Psoas muscle (tissue), 8 donors: Measurements from ENCODE around the gene WWTR1. TPM values are rescaled to one million over a fixed set of nuclear protein-coding genes. Genes with fewer than 3 reads are reported as not detected.

ENCODE experiments used
- ATAC-seq, 4 donors: fragments of 200-7000 bp; cut with Tn5 transposase; one replicate each; pipeline ENCODE4 v1.9.1; 2020; ENCODE audit warnings: moderate library complexity in 3 of 4, mild to moderate bottlenecking in 2 of 4
- DNase-seq, 2 donors: peaks; one replicate each; pipeline ENCODE4 v3.0.0-alpha.2; 2020
- H3K27ac ChIP-seq: fragments of 200-600 bp; one replicate; pipeline ENCODE4 v1.8.0; 2022
- H3K27me3 ChIP-seq, 3 donors: fragments of 200-600 bp in 1 of 3; one replicate each; pipeline versions ENCODE4 v1.6.1 to v1.8.0; 2013 to 2022; ENCODE audit warnings: low read length in 2 of 3, mild to moderate bottlenecking in 2 of 3, moderate library complexity in 1 of 3; ENCODE audit not compliant: insufficient read depth in 3 of 3
- H3K36me3 ChIP-seq, 2 donors: fragments of 200-600 bp in 1 of 2; one replicate each; pipeline versions ENCODE4 v1.6.1 to v1.8.0; 2013 to 2022; ENCODE audit warnings: low read depth in 1 of 2, mild to moderate bottlenecking in 1 of 2, moderate library complexity in 1 of 2; ENCODE audit not compliant: insufficient read depth in 1 of 2
- H3K4me1 ChIP-seq: fragments of 200-600 bp; one replicate; pipeline ENCODE4 v1.8.0; 2022
- H3K4me3 ChIP-seq: fragments of 200-600 bp; one replicate; pipeline ENCODE4 v1.8.0; 2022; ENCODE audit warnings: mild to moderate bottlenecking
- H3K9me3 ChIP-seq: fragments of 200-600 bp; one replicate; pipeline ENCODE4 v1.8.0; 2022
- WGBS, 3 donors: extraction: QIAGEN DNeasy Blood & Tissue Kit; methylation state at CpG; one replicate each; pipeline versions ENCODE4 v1.1.6 to v1.1.7; 2013; 5-methylcytosine and 5-hydroxymethylcytosine counted together
- intact Hi-C, 2 donors: fragments of 100-400 bp; cut with DNase I; formaldehyde crosslinking; loops; one replicate each; pipeline versions ENCODE4 v1.11.0 to v1.14.2; 2022
- polyA plus RNA-seq, 3 donors: library from polyadenylated mRNA; stranded (reverse); fragments of 200-250 nt; gene quantifications; one replicate each; pipeline ENCODE4 v1.2.3, GENCODE V29; 2013
- total RNA-seq, 4 donors: library from RNA; stranded (reverse); fragmentation: NEBNext Ultra II Directional in 2 of 4; extraction: Animal tissue kit (Norgen Biotek cat#: 25700) in 2 of 4; gene quantifications; one replicate each; pipeline versions ENCODE4 v1.2.1 to v1.2.4, GENCODE V29; 2021 to 2023
- TF ChIP-seq, protein P1 (sequence below): fragments of 200-600 bp; IDR thresholded peaks from one replicate; pipeline ENCODE4 v1.8.0; 2022; ENCODE audit warnings: antibody characterized with exemption
- donor health status: healthy with polysubstance abuse.
- donor health status: DM: no; HTN: no; CAD: no; lungs with moderate emphysema.
- donor health status: Bipolar disorder and iron deficiency.
- donor health status: healthy.
- donor health status: DM: yes; HTN: yes; CAD: no.
- donor health status: DM: no; HTN: no; CAD: no.
- donor health status: DM: no; HTN: no; CAD: no.
- donor health status: DM: yes; HTN: yes; CAD: no.

WWTR1 gene
- total and polyA plus RNA-seq, 7 donors, result 6.7 to 53.5 (median 24.7) TPM

DNA sequence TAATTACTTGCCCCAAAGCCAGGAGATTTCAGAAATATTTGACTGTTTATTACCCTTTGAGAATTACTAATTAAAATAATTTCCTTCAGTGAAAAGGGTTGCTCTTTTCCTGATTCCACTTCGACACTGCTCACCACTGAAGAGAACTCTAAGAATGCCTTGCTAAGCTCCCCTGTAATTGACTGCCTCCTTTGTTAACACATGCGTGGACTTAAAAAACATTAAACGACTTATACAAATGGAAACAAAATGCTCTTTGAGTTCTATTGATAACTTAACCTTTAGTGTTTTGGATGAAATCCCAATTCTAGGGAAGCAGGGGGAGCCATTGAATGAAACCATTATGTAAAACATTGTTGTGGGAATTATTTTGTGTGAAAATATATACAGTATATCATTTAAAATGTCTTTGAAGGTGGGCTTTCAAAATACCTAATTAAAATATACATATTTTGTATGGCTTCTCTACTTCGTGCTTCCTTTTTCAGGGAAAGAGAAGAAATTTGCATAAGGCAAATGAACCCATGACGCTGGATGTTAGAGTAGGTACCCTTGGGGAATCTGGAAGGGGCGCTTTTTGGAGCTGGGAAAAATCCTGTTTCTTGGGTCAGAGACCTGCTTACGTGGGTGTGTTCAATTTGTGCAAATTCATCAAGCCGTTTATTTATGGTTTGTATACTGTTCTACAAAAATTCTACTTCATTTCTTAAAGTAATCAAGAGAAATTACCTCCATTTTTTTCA, 64.2 kb downstream of the WWTR1 start:
- DNase-seq (no peak), ATAC-seq (no peak)
- H3K36me3 ChIP-seq, result no peaks in the 10 kb centered on the region
- WGBS, 3 donors, result 61 to 67% (median 66%) methylated on average over 8 of the region's 8 CpGs
- H3K4me3 ChIP-seq, result peak overlapping the region; percentile 48
- no peaks in the 10 kb centered on the region for H3K9me3 ChIP-seq
- no peaks in the 10 kb centered on the region for H3K27me3 ChIP-seq
- peak overlapping the region; percentile 83 for H3K27ac ChIP-seq
- peaks cover 53% of the 10 kb centered on the region for H3K4me1 ChIP-seq
- TF ChIP-seq, protein P1, sequence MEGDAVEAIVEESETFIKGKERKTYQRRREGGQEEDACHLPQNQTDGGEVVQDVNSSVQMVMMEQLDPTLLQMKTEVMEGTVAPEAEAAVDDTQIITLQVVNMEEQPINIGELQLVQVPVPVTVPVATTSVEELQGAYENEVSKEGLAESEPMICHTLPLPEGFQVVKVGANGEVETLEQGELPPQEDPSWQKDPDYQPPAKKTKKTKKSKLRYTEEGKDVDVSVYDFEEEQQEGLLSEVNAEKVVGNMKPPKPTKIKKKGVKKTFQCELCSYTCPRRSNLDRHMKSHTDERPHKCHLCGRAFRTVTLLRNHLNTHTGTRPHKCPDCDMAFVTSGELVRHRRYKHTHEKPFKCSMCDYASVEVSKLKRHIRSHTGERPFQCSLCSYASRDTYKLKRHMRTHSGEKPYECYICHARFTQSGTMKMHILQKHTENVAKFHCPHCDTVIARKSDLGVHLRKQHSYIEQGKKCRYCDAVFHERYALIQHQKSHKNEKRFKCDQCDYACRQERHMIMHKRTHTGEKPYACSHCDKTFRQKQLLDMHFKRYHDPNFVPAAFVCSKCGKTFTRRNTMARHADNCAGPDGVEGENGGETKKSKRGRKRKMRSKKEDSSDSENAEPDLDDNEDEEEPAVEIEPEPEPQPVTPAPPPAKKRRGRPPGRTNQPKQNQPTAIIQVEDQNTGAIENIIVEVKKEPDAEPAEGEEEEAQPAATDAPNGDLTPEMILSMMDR, result no peak
- intact Hi-C loops, result loop anchor here (5.0 kb wide), 1 partner anchor 64 kb away; the partner anchor contains the start of gene WWTR1 (in 2 of the 2)

- no peaks in the 10 kb centered on the region for H3K36me3 ChIP-seq
- no peaks in the 10 kb centered on the region for H3K9me3 ChIP-seq
- H3K27ac ChIP-seq, result peak overlapping the region; percentile 83
- 23 to 29% (median 29%) methylated on average over 9 of the region's 9 CpGs for WGBS, 3 donors
- no peaks in the 10 kb centered on the region for H3K27me3 ChIP-seq
- H3K4me1 ChIP-seq, result peaks cover 61% of the 10 kb centered on the region
- peak overlapping the region; percentile 48 for H3K4me3 ChIP-seq
- DNase-seq, result peak; percentile 31 to 71
- peak; percentile 95 to 97 (median 96) for ATAC-seq
- intact Hi-C loops, result loop anchor here (5.0 kb wide), 1 partner anchor 65 kb away; the partner anchor contains the start of gene WWTR1 (in 2 of the 2)
- TF ChIP-seq, protein P1, result no peak
Observed at GRCh38 chr3:149592758-149593240, 65.0 kb downstream of the WWTR1 start.

DNA sequence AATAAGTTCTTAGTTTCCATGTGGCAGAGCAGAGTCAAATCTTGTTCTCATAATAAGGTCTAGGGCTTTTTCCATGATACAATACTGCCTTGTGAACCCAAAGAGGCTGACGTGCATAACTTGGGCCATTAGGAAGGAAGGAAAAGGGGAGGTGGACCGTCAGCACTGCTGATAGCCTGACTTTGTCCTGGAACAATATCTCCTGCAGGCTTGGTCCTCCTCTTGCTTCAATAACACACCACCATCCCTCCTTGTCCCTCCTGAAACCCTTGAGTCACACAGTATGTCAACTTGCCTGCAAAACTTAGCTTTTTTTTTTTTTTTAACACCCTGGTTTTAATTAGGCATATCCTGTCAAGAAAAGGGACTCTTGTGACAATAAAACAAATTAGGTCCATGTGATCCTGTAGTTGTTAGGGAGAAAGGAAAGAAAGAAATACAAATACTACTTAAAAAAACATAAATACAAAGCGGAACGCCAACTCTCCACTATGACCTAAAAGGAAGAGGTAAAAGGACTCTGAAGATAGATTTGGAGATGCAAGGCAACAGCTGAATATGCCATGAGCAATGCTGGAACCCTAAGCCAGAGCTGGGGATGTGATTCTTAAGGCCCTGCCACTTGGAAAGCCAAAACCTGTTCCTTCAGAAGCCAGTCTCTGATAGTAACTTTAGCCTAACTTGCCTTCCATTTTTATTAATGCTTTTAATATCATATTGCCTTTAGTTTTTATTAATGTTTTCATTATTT, 67.0 kb downstream of the WWTR1 start:
- peaks cover 64% of the 10 kb centered on the region for H3K4me1 ChIP-seq
- ATAC-seq (no peak), DNase-seq (no peak)
- no peaks in the 10 kb centered on the region for H3K9me3 ChIP-seq
- WGBS, 3 donors, result 59 to 71% (median 62%) methylated on average over 4 of the region's 4 CpGs
- no peaks in the 10 kb centered on the region for H3K27me3 ChIP-seq
- no peaks in the 10 kb centered on the region for H3K36me3 ChIP-seq
- peak overlapping the region; percentile 83 for H3K27ac ChIP-seq
- no peak overlapping the region for H3K4me3 ChIP-seq
- TF ChIP-seq, protein P1, result no peak
- intact Hi-C loops, result loop anchor here (5.0 kb wide), 1 partner anchor 66 kb away; the partner anchor contains the start of gene WWTR1 (in 2 of the 2)

DNA sequence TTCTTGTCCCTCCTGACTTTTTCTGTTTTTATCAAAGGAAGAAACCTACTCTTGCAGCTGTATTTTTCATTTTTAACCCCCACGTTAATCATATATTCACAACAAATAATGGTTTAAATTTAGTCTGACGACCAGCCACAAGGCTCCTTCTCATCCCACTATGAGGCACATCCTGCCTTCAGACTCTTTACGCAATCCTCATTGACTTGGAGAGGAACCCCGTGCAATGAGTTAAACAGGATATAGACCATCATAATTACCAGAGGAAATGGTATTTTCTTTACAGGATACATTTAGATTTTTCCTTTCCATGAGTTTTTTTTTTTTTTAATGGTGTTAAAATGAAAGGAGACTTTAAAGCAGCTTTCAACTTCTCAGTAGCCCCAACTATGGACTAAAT, 68.5 kb downstream of the WWTR1 start:
- H3K4me1 ChIP-seq, result peaks cover 67% of the 10 kb centered on the region
- H3K9me3 ChIP-seq, result no peaks in the 10 kb centered on the region
- DNase-seq (no peak), ATAC-seq (no peak)
- no peak overlapping the region for H3K4me3 ChIP-seq
- 47 to 49% (median 49%) methylated on average over 4 of the region's 4 CpGs for WGBS, 3 donors
- peak overlapping the region; percentile 83 for H3K27ac ChIP-seq
- TF ChIP-seq, protein P1, result no peak
- no peaks in the 10 kb centered on the region for H3K27me3 ChIP-seq
- H3K36me3 ChIP-seq, result no peaks in the 10 kb centered on the region
- intact Hi-C loops, result no loop called here
